EL (cell line): Measurements from ENCODE around the gene SH2B3.

ENCODE experiments used
- DNase-seq: peaks from one replicate; pipeline ENCODE4 v3.0.0-alpha.2; 2016

SH2B3 gene

GRCh38 chr12:111409780-111410430 is 4.2 kb downstream of the SH2B3 start:
- peak; percentile 96 for DNase-seq

DNA sequence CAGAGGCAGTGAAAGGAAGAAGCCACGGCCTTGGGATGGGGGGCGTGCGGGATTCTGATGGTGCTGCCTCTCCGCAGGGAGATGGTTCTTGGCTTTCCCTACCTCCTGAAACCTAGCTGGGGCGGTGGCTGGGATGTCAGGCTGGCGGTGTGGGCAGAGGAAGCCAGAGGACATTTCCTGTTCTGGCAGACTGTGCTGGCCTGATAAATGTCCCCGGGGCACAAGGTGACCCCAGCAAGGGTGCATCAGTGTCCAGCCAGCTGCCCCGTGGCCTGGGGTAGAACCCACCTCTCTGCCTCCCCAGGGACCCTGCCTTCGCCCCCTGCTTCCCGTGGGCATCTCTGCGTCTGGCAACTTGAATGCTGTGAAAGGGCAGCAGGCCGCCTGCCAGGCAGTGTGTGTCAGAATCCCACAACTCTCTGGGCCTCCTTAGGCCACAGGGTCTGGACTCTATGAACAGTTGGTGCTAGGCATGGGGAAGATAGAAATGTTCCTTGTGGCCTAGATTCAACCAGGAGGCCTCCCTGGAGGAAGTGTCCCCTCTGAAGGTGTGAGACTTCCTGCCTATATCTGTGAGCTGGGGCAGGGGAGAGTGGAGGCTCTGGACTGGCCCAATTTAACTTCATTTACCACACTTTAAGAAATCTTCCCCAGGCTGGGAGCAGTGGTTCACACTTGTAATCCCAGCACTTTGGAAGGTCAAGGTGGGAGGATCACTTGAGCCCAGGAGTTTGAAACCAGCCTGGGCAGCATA is 4.9 kb downstream of the SH2B3 start:
- DNase-seq: peak; percentile 69

DNA sequence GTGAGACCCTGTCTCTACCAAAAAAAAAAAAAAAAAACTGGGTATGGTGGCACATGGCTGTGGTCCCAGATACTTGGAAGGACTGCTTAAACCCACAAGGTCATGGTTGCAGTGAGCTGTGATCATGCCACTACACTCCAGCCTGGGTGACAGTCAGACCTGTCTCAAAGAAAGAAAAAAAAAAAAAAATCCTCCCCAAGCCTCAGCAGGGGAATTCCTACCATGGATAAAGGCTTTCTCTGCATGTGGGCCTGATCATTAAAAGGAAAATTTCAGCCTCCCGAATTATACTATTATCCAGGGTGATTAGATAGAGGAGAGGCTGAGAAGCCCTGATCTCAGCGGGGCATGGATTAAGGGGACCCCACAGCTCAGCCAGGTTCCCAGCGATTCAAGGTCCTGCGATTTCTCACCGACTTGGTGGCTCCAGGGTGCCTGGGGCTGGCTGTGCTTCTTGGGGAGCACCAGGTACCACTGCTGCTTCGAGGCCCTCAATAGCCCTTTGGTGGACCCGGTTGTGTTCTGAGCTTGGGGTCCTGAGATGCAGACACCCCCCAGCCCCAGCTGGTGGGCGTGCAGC is 5.6 kb downstream of the SH2B3 start:
- no peak for DNase-seq

GRCh38 chr12:111412007-111412829 is 6.5 kb downstream of the SH2B3 start:
- no peak for DNase-seq

GRCh38 chr12:111412830-111413441 is 7.2 kb downstream of the SH2B3 start:
- DNase-seq: no peak

- DNase-seq: peak; percentile 87
These were observed 7.8 kb downstream of the SH2B3 start for GRCh38 chr12:111413442-111414086.

DNA sequence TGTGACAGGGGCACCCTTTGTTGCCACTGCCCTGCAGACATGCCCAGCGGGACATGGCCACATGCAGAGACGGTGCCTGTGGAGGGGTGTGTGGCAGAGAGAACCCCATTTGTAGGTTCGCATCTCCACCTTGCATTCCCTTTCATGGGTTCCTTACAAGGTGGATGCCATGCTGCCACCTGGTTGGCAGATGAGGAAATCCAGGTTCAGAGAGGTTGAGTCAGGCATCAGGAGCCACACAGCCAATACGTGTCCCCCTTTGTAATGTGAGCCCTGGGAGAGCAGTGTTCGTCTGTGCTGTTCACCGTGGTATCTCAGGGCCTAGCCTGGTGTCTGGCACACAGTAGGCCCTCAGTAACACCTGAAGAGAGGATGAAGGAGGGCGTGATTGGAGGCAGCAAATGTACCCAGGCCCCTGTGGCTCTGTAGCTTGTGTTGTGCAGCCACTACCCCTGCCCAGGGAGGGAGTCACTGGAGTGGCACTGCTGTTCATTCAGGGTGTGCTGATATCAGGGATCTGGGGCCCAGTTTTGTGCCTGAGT is 9.1 kb downstream of the SH2B3 start:
- DNase-seq: no peak

GRCh38 chr12:111417290-111417689 is 11.6 kb downstream of the SH2B3 start:
- no peak for DNase-seq

DNA sequence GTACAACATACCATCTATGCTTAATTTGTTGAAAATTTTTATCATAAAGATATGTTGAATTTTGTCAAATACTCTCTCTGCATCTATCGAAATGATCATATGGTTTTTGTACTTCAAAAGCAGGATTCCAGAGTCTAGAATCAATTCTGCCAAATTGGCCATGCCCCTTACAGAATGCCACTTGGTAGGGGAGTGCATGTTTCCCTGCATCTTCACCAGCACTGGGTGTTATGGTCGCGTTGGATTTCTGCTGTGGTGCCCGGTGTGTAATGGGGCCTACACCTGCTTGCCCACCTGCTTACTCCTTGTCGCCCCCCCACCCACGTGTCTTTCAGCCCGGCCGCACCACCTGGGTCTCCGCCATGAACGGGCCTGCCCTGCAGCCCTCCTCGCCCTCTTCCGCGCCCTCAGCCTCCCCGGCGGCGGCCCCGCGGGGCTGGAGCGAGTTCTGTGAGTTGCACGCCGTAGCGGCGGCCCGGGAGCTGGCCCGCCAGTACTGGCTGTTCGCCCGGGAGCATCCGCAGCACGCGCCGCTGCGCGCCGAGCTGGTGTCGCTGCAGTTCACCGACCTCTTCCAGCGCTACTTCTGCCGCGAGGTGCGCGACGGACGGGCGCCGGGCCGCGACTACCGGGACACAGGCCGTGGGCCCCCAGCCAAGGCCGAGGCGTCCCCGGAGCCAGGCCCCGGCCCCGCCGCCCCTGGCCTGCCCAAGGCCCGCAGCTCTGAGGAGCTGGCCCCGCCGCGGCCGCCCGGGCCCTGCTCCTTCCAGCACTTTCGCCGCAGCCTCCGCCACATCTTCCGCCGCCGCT is 12.3 kb downstream of the SH2B3 start:
- no peak for DNase-seq

- no peak for DNase-seq
These were observed 12.8 kb downstream of the SH2B3 start for GRCh38 chr12:111418594-111418880.

GRCh38 chr12:111419784-111420183 is 14.1 kb downstream of the SH2B3 start:
- no peak for DNase-seq

GRCh38 chr12:111420494-111420893 is 14.8 kb downstream of the SH2B3 start:
- no peak for DNase-seq

DNA sequence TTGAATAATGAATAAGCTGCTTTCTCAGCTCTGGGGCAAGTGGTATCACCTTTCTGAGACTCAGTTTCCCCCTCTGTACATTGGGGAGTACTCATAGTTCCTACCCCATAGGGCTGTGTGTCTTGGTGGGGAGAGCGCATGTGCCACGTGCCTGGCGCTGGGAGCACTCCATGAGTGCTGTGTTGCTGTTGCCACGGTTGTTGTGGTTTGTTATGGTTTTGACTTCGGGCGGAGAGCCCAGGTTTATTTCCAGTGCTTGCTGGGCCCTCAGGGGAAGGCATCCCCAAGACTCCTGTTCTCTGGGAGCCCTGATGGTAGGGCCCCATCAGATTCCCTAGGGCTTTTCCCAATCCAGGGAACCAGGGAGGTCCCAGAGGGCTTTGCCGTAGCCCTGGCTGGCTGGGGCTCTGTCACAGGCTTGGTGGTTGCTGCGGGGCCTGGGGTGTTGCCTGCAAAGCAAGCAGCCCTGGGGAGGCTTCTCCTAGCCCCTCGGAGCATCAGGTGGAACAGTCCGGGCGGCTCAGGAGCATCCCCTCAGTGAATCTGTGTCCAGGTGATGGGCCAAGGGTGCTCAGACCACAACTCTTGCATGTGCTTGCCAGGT is 18.6 kb downstream of the SH2B3 start:
- no peak for DNase-seq

- DNase-seq: no peak
These were observed 19.1 kb downstream of the SH2B3 start for GRCh38 chr12:111424793-111425251.

GRCh38 chr12:111425655-111426054 is 19.9 kb downstream of the SH2B3 start:
- DNase-seq: peak; percentile 60

- peak; percentile 69 for DNase-seq
These were observed 20.8 kb downstream of the SH2B3 start for GRCh38 chr12:111426344-111427185.

- DNase-seq: no peak
These were observed 21.8 kb downstream of the SH2B3 start for GRCh38 chr12:111427417-111428074.

GRCh38 chr12:111428081-111428727 is 22.5 kb downstream of the SH2B3 start:
- DNase-seq: no peak

DNA sequence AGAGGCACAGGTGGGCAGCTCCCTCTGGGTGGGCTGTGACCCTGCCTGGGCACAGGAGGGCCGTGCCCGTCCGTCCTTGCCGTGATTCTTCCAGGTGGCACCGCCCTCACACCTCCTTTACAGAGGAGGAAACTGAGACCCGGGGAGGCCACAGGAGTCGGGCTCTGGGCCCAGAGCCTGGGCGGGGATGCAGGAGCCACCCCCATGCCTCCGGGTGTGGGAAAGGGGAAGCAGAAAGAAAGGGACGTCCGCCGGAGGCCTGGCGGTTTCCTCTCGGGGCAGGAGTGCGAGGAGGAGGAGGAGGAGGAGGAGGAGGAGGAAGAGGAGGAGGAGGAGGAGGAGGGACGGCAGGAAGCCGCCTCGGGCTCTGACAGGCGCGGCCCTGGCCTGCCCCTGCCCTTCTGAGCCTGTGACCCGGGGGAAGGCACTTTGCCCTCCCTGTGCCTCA is 23.0 kb downstream of the SH2B3 start:
- DNase-seq: no peak
